MM.1S (cell line): ENCODE data around the gene TRIM42.

Experiments used
- DNase-seq: peaks from one replicate; pipeline ENCODE4 v3.0.0-alpha.2; 2015
- H2AFZ ChIP-seq: fragments of 300-600 bp; sonication (generic); 2 replicates; pipeline ENCODE4 v1.6.0; 2016; ENCODE audit warnings: antibody characterized with exemption, low read length
- H3F3A ChIP-seq: fragments of 300-600 bp; sonication (generic); 2 replicates; pipeline ENCODE4 v1.6.1; 2016; ENCODE audit warnings: mild to moderate bottlenecking, antibody characterized with exemption, low read length, moderate library complexity, mixed read lengths; ENCODE audit not compliant: insufficient read depth
- H3K27ac ChIP-seq: fragments of 300-600 bp; sonication (generic); 2 replicates; pipeline ENCODE4 v1.5.1; 2016; ENCODE audit warnings: mild to moderate bottlenecking, low read length
- H3K27me3 ChIP-seq: fragments of 300-600 bp; sonication (generic); replicated peaks from 2 replicates; pipeline ENCODE4 v1.6.0; 2016; ENCODE audit warnings: low read length; ENCODE audit not compliant: insufficient read depth
- H3K36me3 ChIP-seq: fragments of 300-600 bp; sonication (generic); replicated peaks from 2 replicates; pipeline ENCODE4 v1.6.1; 2016; ENCODE audit warnings: mild to moderate bottlenecking, low read length, mixed read lengths; ENCODE audit not compliant: insufficient read depth
- H3K4me1 ChIP-seq: fragments of 300-600 bp; sonication (generic); 2 replicates; pipeline ENCODE4 v1.6.1; 2016; ENCODE audit warnings: low read length, mixed read lengths
- H3K4me2 ChIP-seq: fragments of 300-600 bp; sonication (generic); 2 replicates; pipeline ENCODE4 v1.6.0; 2016; ENCODE audit warnings: low read depth, low read length
- H3K4me3 ChIP-seq: fragments of 300-600 bp; sonication (generic); 2 replicates; pipeline ENCODE4 v1.5.1; 2016; ENCODE audit warnings: low read length, mixed read lengths
- H3K79me2 ChIP-seq: fragments of 300-600 bp; sonication (generic); 2 replicates; pipeline ENCODE4 v1.6.1; 2016; ENCODE audit warnings: mixed run types, low read length, mixed read lengths
- H3K9ac ChIP-seq: fragments of 300-600 bp; sonication (generic); 2 replicates; pipeline ENCODE4 v1.6.1; 2016; ENCODE audit warnings: low read length, mixed read lengths
- H3K9me2 ChIP-seq: fragments of 300-600 bp; sonication (generic); replicated peaks from 2 replicates; pipeline ENCODE4 v1.6.1; 2016; ENCODE audit warnings: mild to moderate bottlenecking, low read length, mixed read lengths; ENCODE audit not compliant: insufficient read depth
- H3K9me3 ChIP-seq: fragments of 300-600 bp; sonication (generic); replicated peaks from 2 replicates; pipeline ENCODE4 v1.6.1; 2016; ENCODE audit warnings: mild to moderate bottlenecking, low read length, mixed read lengths; ENCODE audit not compliant: insufficient read depth
- H4K20me1 ChIP-seq: fragments of 300-600 bp; sonication (generic); 2 replicates; pipeline ENCODE4 v1.6.1; 2016; ENCODE audit warnings: mild to moderate bottlenecking, low read length, moderate library complexity, mixed read lengths; ENCODE audit not compliant: insufficient read depth
- CTCF ChIP-seq: fragments of 300-600 bp; sonication (generic); IDR thresholded peaks from 2 replicates; pipeline ENCODE4 v1.5.1; 2016; ENCODE audit warnings: antibody characterized with exemption, low read length, mixed read lengths
- EZH2 ChIP-seq: fragments of 300-600 bp; sonication (generic); optimal IDR thresholded peaks from 2 replicates; pipeline ENCODE3; 2017; ENCODE audit warnings: low read depth, mild to moderate bottlenecking, antibody characterized with exemption, low read length, mixed read lengths
- EZH2phosphoT487 ChIP-seq: fragments of 300-600 bp; sonication (generic); IDR thresholded peaks from 2 replicates; pipeline ENCODE4 v1.6.1; 2018; ENCODE audit warnings: antibody characterized with exemption, low read length

TRIM42 gene

GRCh38 chr3:140630366-140630765, 47.5 kb upstream of the TRIM42 start:
- H3K4me1 ChIP-seq, result no peaks in the 10 kb centered on the region
- no peak overlapping the region for H3K4me3 ChIP-seq
- no peaks in the 10 kb centered on the region for H3F3A ChIP-seq
- H3K27ac ChIP-seq, result no peak overlapping the region
- H3K36me3 ChIP-seq, result no peaks in the 10 kb centered on the region
- H3K79me2 ChIP-seq, result no peaks in the 10 kb centered on the region
- no peak overlapping the region for H3K4me2 ChIP-seq
- no peak for DNase-seq
- H3K9me2 ChIP-seq, result no peaks in the 10 kb centered on the region
- TF ChIP-seq CTCF, result no peak
- TF ChIP-seq EZH2phosphoT487, result no peak
- TF ChIP-seq EZH2, result no peak
- H2AFZ ChIP-seq, result no peak overlapping the region
- no peaks in the 10 kb centered on the region for H3K9me3 ChIP-seq
- H3K27me3 ChIP-seq, result no peaks in the 10 kb centered on the region
- H3K9ac ChIP-seq, result no peak overlapping the region
- H4K20me1 ChIP-seq, result no peaks in the 10 kb centered on the region

- no peak for DNase-seq
Observed at GRCh38 chr3:140630866-140631265, 47.0 kb upstream of the TRIM42 start.

GRCh38 chr3:140635276-140635675, 42.6 kb upstream of the TRIM42 start:
- H3K4me1 ChIP-seq, result no peaks in the 10 kb centered on the region
- H3K36me3 ChIP-seq, result no peaks in the 10 kb centered on the region
- no peak for DNase-seq
- no peak for TF ChIP-seq EZH2
- no peak for TF ChIP-seq EZH2phosphoT487
- no peak for TF ChIP-seq CTCF
- H3K4me3 ChIP-seq, result no peak overlapping the region
- no peak overlapping the region for H2AFZ ChIP-seq
- H3F3A ChIP-seq, result no peaks in the 10 kb centered on the region
- no peak overlapping the region for H3K4me2 ChIP-seq
- H3K27ac ChIP-seq, result no peak overlapping the region
- H3K9me3 ChIP-seq, result no peaks in the 10 kb centered on the region
- H3K79me2 ChIP-seq, result no peaks in the 10 kb centered on the region
- H3K27me3 ChIP-seq, result no peaks in the 10 kb centered on the region
- no peaks in the 10 kb centered on the region for H4K20me1 ChIP-seq
- no peak overlapping the region for H3K9ac ChIP-seq
- no peaks in the 10 kb centered on the region for H3K9me2 ChIP-seq

More at GRCh38 chr3:140630866-140631265, 47.0 kb upstream of the TRIM42 start:
- Histone ChIP-seq H3K27ac (no peak overlapping the region), H3K9ac (no peak overlapping the region), H3K36me3 (no peaks in the 10 kb centered on the region), H3K4me3 (no peak overlapping the region), H3K79me2 (no peaks in the 10 kb centered on the region), H3K4me2 (no peak overlapping the region), H3K27me3 (no peaks in the 10 kb centered on the region), H4K20me1 (no peaks in the 10 kb centered on the region), H3K9me2 (no peaks in the 10 kb centered on the region), H3K4me1 (no peaks in the 10 kb centered on the region), H2AFZ (no peak overlapping the region), H3F3A (no peaks in the 10 kb centered on the region), H3K9me3 (no peaks in the 10 kb centered on the region)
- no peak for TF ChIP-seq EZH2
- no peak for TF ChIP-seq CTCF
- no peak for TF ChIP-seq EZH2phosphoT487
